Right lobe of liver (tissue), 6 donors: ENCODE results near the gene LTBR. TPM values are rescaled to one million over a fixed set of nuclear protein-coding genes. Genes with fewer than 3 reads are reported as not detected.

Experiments
- ATAC-seq, 4 donors: fragments of 200-7000 bp; cut with Tn5 transposase; one replicate each; pipeline ENCODE4 v1.9.1; 2020; ENCODE audit warnings: mild to moderate bottlenecking in 4 of 4, moderate library complexity in 4 of 4
- DNase-seq, 3 donors: peaks; one replicate each; pipeline ENCODE4 v3.0.0-alpha.2; 2020
- H3K27ac ChIP-seq, 3 donors: fragments of 200-600 bp; one replicate each; pipeline ENCODE4 v1.8.0; 2022
- H3K27me3 ChIP-seq, 2 donors: fragments of 200-600 bp; one replicate each; pipeline ENCODE4 v1.8.0; 2022
- H3K36me3 ChIP-seq, 4 donors: fragments of 200-600 bp; sonication (generic) in 1 of 4; one replicate each; pipeline versions ENCODE4 v1.5.1 to v1.8.0; 2017 to 2022; ENCODE audit warnings: control low read depth in 1 of 4
- H3K4me1 ChIP-seq, 4 donors: fragments of 200-600 bp; sonication (generic) in 1 of 4; one replicate each; pipeline versions ENCODE4 v1.5.1 to v1.8.0; 2017 to 2022; ENCODE audit warnings: control low read depth in 1 of 4
- H3K4me3 ChIP-seq, 3 donors: fragments of 200-600 bp; one replicate each; pipeline ENCODE4 v1.8.0; 2022
- H3K9me3 ChIP-seq, 4 donors: fragments of 200-600 bp; sonication (generic) in 1 of 4; one replicate each; pipeline versions ENCODE4 v1.5.1 to v1.8.0; 2017 to 2022; ENCODE audit warnings: control low read depth in 1 of 4
- POLR2A ChIP-seq: fragments of 450-650 bp; IDR thresholded peaks from one replicate; pipeline ENCODE4 v1.6.1; 2017; ENCODE audit warnings: antibody characterized with exemption, mild to moderate bottlenecking
- whole genome bisulfite sequencing: methylation state at CpG from one replicate; pipeline ENCODE4 v1.1.6; 2018; ENCODE audit warnings: low coverage, low lambda C conversion rate; ENCODE audit not compliant: insufficient coverage; ENCODE audit errors: missing lambda C conversion rate; 5-methylcytosine and 5-hydroxymethylcytosine counted together
- intact Hi-C, 2 donors: fragments of 100-400 bp; cut with DNase I; formaldehyde crosslinking; loops; one replicate each; pipeline versions ENCODE4 v1.11.2 to v1.14.1; 2022
- total RNA-seq, 6 experiments: library from RNA; depleted of rRNA in 2 of 6; stranded (reverse); fragments of >200 nt in 2 of 6; fragmentation: NEBNext Ultra II Directional in 3 of 6; extraction: Animal tissue kit (Norgen Biotek cat#: 25700) in 3 of 6; gene quantifications; one replicate each; pipeline versions ENCODE4 v1.1.0 to v1.2.4, GENCODE V29; 2016 to 2023
- TF ChIP-seq, protein P1 (sequence below), 4 donors: fragments of 200-600 bp in 3 of 4; fragments of 450-650 bp in 1 of 4; IDR thresholded peaks; one replicate each; pipeline versions ENCODE4 v1.5.1 to v1.8.0; 2016 to 2022; ENCODE audit warnings: antibody characterized with exemption in 4 of 4, mild to moderate bottlenecking in 2 of 4
- donor health status: DM: no; HTN: yes; CAD: no.
- donor health status: DM: no; HTN: no; CAD: no.
- donor health status: DM: no; HTN: no; CAD: no.
- donor health status: DM: no; HTN: yes; CAD: no.
- donor health status: DM: no; HTN: yes; CAD: no.

The LTBR gene
- total RNA-seq, 6 experiments from 2014 or later: 83.8 to 235 (median 103) TPM

DNA sequence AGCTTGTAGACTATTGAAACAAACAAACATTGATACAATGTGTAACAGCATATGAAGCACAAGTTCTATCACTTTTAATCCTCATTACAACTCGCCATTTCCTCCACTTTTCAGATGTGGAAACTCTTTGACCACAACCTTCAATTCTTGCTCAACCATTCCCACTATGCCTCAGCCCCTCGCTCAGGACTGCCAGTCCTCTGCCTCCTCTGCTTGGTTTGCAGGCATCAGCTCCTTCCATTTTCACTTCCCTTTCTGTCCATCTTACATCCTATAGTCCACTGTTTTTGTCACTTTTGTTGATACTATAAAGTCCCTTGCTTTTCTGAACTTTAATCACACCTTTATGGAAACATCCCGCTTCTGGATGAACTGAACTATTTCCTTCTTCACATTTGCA is 32.6 kb downstream of the LTBR start:
- H3K27ac ChIP-seq: no peak overlapping the region
- DNase-seq: no peak
- intact Hi-C loops: no loop called here
- TF ChIP-seq POLR2A: no peak
- TF ChIP-seq, protein P1, sequence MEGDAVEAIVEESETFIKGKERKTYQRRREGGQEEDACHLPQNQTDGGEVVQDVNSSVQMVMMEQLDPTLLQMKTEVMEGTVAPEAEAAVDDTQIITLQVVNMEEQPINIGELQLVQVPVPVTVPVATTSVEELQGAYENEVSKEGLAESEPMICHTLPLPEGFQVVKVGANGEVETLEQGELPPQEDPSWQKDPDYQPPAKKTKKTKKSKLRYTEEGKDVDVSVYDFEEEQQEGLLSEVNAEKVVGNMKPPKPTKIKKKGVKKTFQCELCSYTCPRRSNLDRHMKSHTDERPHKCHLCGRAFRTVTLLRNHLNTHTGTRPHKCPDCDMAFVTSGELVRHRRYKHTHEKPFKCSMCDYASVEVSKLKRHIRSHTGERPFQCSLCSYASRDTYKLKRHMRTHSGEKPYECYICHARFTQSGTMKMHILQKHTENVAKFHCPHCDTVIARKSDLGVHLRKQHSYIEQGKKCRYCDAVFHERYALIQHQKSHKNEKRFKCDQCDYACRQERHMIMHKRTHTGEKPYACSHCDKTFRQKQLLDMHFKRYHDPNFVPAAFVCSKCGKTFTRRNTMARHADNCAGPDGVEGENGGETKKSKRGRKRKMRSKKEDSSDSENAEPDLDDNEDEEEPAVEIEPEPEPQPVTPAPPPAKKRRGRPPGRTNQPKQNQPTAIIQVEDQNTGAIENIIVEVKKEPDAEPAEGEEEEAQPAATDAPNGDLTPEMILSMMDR (IDR thresholded peaks at IDR 0.05): no peak
- H3K4me3 ChIP-seq: no peak overlapping the region
- ATAC-seq: peak; percentile 55 to 74 (median 56)
- H3K27me3 ChIP-seq: no peaks in the 10 kb centered on the region
- WGBS: 63% methylated on average over 3 of the region's 3 CpGs
- no peaks in the 10 kb centered on the region for H3K9me3 ChIP-seq
- no peaks in the 10 kb centered on the region for H3K4me1 ChIP-seq
- no peaks in the 10 kb centered on the region for H3K36me3 ChIP-seq

DNA sequence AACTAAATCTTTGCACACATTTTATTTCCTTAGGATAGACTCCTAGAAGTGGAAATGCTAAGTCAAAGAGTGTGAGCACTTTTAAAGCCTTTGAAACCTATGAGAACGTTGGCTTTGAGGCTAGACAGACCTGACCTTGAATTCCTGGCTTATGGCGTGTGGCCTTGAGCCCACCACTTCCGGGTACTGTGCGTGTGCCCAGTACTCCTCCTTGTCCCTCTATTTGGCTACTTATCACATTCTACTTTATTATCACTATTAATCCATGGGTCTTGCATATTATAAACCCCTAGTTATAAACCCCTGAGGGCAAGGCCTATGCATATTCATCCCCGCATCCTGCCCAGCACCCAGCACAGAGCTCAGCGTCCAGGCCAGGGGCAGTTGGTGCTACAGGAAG is 34.8 kb downstream of the LTBR start:
- no peak for DNase-seq
- Histone ChIP-seq H3K9me3 (no peaks in the 10 kb centered on the region), H3K27ac (no peak overlapping the region), H3K27me3 (no peaks in the 10 kb centered on the region), H3K4me3 (no peak overlapping the region), H3K4me1 (no peaks in the 10 kb centered on the region), H3K36me3 (no peaks in the 10 kb centered on the region)
- intact Hi-C loops: no loop called here
- 70% methylated on average over 3 of the region's 6 CpGs for WGBS
- ATAC-seq: no peak
- no peak for TF ChIP-seq POLR2A
- TF ChIP-seq, protein P1 (IDR thresholded peaks at IDR 0.05): no peak

DNA sequence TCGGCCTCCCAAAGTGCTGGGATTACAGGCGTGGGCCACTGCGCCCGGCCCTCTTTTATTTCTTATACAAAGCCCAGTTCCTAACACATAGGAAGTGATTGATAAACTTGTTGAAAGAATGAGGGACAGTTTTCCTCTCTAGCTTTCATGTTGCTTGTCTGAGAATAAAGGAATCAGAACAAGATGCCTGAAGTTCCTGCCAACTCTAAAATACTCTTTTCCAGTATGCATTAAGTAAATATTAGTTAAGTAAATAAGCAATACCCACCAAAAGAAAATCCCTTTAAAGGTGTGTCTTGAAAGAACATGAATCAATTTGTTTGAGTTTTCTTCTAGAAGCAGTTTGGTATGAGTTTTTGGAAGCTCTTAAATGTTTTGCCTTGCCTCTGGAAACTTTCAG is 36.4 kb downstream of the LTBR start:
- H3K36me3 ChIP-seq: no peaks in the 10 kb centered on the region
- TF ChIP-seq, protein P1 (IDR thresholded peaks at IDR 0.05): no peak
- no peak for TF ChIP-seq POLR2A
- no peaks in the 10 kb centered on the region for H3K27me3 ChIP-seq
- no peak overlapping the region for H3K4me3 ChIP-seq
- DNase-seq: no peak
- H3K4me1 ChIP-seq: no peaks in the 10 kb centered on the region
- no peaks in the 10 kb centered on the region for H3K9me3 ChIP-seq
- intact Hi-C loops: loop anchor here in 1 of 2 donors (5.0 to 10.0 kb wide), 2 partner anchors 42 to 124 kb away; no protein-coding TSS in a partner anchor
- WGBS: 51% methylated on average over 3 of the region's 4 CpGs
- no peak overlapping the region for H3K27ac ChIP-seq
- ATAC-seq: no peak

DNA sequence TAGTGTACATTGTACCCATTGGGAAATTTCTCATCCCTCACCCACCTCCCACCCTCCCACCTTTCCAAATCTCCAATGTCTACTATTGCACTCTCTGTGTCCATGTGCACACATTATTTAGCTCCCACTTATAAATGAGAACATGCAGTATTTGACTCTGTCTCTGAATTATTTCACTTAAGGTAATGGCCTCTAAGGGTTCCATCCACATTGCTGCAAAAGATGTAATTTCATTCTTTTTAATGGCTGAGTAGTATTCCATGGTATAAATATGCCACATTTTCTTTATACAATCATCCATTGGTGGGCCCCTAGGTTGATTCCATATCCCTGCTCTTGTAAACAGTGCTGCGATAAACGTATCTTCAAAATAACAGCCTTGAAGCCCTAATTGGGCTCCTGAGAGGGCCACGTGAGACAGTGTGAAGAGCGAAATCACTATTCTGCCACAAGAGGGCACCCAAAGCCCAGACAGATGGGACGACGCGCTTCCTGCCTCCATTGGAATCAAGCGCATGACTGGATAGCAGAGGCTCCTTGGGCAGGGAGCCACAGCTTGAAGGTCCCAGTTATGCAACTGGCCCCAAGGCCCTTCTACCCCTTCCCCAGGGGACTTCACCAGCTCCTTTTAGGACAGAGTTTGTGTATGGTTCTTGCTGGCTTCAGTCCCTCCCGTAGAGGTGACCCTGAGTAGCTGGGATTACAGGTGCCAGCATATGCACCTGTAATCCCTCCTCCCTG is 39.5 kb downstream of the LTBR start:
- no peaks in the 10 kb centered on the region for H3K27me3 ChIP-seq
- TF ChIP-seq POLR2A: no peak
- TF ChIP-seq, protein P1 (IDR thresholded peaks at IDR 0.05): peak; percentile 90 to 93 (median 92)
- WGBS: 0% methylated on average over 8 of the region's 9 CpGs
- no peaks in the 10 kb centered on the region for H3K4me1 ChIP-seq
- ATAC-seq (peak; percentile 99 to 100 (median 100)), DNase-seq (peak; percentile 76 to 83 (median 82))
- H3K27ac ChIP-seq: no peak overlapping the region
- intact Hi-C loops: loop anchor here in 1 of 2 donors (5.0 to 10.0 kb wide), 2 partner anchors 39 to 121 kb away; no protein-coding TSS in a partner anchor
- H3K9me3 ChIP-seq: no peaks in the 10 kb centered on the region
- H3K36me3 ChIP-seq: no peaks in the 10 kb centered on the region
- H3K4me3 ChIP-seq: no peak overlapping the region
